ENCODE measurements around the gene PGA4. TPM values are rescaled to one million over a fixed set of nuclear protein-coding genes. Genes with fewer than 3 reads are reported as not detected.

The PGA4 gene
- total RNA-seq, 1 experiment from 2014 or later, result not detected

- Mint-ChIP-seq H3K27ac (no peak overlapping the region), H3K9me3 (no peaks in the 10 kb centered on the region), H3K27me3 (ENCODE audit: low read depth) (no peaks in the 10 kb centered on the region), H3K4me1 (0 out of 2 replicates have a peak, but pooled peaks cover 3% of the 10 kb centered on the region), H3K36me3 (peaks cover 3% of the 10 kb centered on the region; the same call in 1 of the 2 replicates), H3K4me3 (no peak overlapping the region)
- ATAC-seq, result peak; percentile 97
- ChIA-PET CTCF (interaction anchor here (0.6 to 3.0 kb wide), 10 partner anchors 8 to 138 kb away, joined by 3 to 12 read pairs (median 6); partner anchors contain the start of genes TMEM216 and VWCE), POLR2A (no interaction called here)
- TF ChIP-seq CTCF (IDR thresholded peaks at IDR 0.05), result peak; percentile 77
- no peak for TF ChIP-seq USF1 (CRISPR knock-in tag; IDR thresholded peaks at IDR 0.05)
- DNase-seq (ENCODE audit: low spot score), result peak; percentile 85
Observed at GRCh38 chr11:61254403-61255025, 32.4 kb downstream of the PGA4 start.

- H3K4me1 Mint-ChIP-seq, result 0 out of 2 replicates have a peak, but pooled peaks cover 3% of the 10 kb centered on the region
- peaks cover 3% of the 10 kb centered on the region; the same call in 1 of the 2 replicates for H3K36me3 Mint-ChIP-seq
- DNase-seq (ENCODE audit: low spot score) (no peak), ATAC-seq (no peak)
- H3K27me3 Mint-ChIP-seq (ENCODE audit: low read depth), result no peaks in the 10 kb centered on the region
- ChIA-PET POLR2A (no interaction called here), CTCF (interaction anchor here (0.7 to 3.0 kb wide), 2 partner anchors 38 to 275 kb away, joined by 3 to 12 read pairs; partner anchors contain the start of gene VWCE)
- H3K9me3 Mint-ChIP-seq, result no peaks in the 10 kb centered on the region
- no peak overlapping the region for H3K27ac Mint-ChIP-seq
- TF ChIP-seq FOXK1 (CRISPR knock-in tag; IDR thresholded peaks at IDR 0.05), result no peak
- TF ChIP-seq NFE2L1 (CRISPR knock-in tag; IDR thresholded peaks at IDR 0.05), result no peak
- no peak for TF ChIP-seq NFATC4 (CRISPR knock-in tag; IDR thresholded peaks at IDR 0.05)
- TF ChIP-seq ZNF219 (CRISPR knock-in tag; IDR thresholded peaks at IDR 0.05; ENCODE audit: borderline replicate concordance), result no peak
- TF ChIP-seq ZNF138 (CRISPR knock-in tag; conservative IDR thresholded peaks at IDR 0.05), result no peak
- TF ChIP-seq FOXP4 (CRISPR knock-in tag; IDR thresholded peaks at IDR 0.05), result no peak
- no peak for TF ChIP-seq TEAD4 (CRISPR knock-in tag; IDR thresholded peaks at IDR 0.05)
- no peak for TF ChIP-seq HMGA2 (CRISPR knock-in tag; IDR thresholded peaks at IDR 0.05)
- no peak for TF ChIP-seq ZNF532 (CRISPR knock-in tag; IDR thresholded peaks at IDR 0.05; ENCODE audit: borderline replicate concordance)
- TF ChIP-seq SP1 (CRISPR knock-in tag; conservative IDR thresholded peaks at IDR 0.05), result no peak
- TF ChIP-seq, protein P1, sequence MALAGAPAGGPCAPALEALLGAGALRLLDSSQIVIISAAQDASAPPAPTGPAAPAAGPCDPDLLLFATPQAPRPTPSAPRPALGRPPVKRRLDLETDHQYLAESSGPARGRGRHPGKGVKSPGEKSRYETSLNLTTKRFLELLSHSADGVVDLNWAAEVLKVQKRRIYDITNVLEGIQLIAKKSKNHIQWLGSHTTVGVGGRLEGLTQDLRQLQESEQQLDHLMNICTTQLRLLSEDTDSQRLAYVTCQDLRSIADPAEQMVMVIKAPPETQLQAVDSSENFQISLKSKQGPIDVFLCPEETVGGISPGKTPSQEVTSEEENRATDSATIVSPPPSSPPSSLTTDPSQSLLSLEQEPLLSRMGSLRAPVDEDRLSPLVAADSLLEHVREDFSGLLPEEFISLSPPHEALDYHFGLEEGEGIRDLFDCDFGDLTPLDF (CRISPR knock-in tag; IDR thresholded peaks at IDR 0.05), result no peak
- no peak for TF ChIP-seq CREB1 (CRISPR knock-in tag; IDR thresholded peaks at IDR 0.05)
- TF ChIP-seq RELA (CRISPR knock-in tag; IDR thresholded peaks at IDR 0.05; ENCODE audit: borderline replicate concordance), result no peak
- no peak for TF ChIP-seq ZNF232 (CRISPR knock-in tag; IDR thresholded peaks at IDR 0.05)
- no peak overlapping the region for H3K4me3 Mint-ChIP-seq
Observed at GRCh38 chr11:61256710-61257482, 34.7 kb downstream of the PGA4 start.

Measured in WTC11 (cell line).